Heart left ventricle (tissue), 13 donors: ENCODE results near the gene KLHL22.

ENCODE experiments used
- CTCF ChIP-seq, 12 donors: fragments of 200-600 bp; sonication (generic) in 4 of 12; IDR thresholded peaks; one replicate each; pipeline versions ENCODE4 v1.5.0 to v1.8.0; 2018 to 2022; ENCODE audit warnings: antibody characterized with exemption in 12 of 12, mild to moderate bottlenecking in 5 of 12
- POLR2A ChIP-seq, 2 donors: fragments of 450-650 bp; IDR thresholded peaks; one replicate each; pipeline ENCODE4 v1.6.1; 2017; ENCODE audit warnings: antibody characterized with exemption in 2 of 2, mild to moderate bottlenecking in 2 of 2, moderate library complexity in 2 of 2
- donor health status: ischemic (EF 13 %, LVEDD 7.1; RV severe dilation, severe dysfunction).
- donor health status: DM: no; HTN: yes; CAD: no.
- donor health status: DM: no; HTN: no; CAD: no.
- donor health status: ischemic (EF 25% LVEDD 6.9; RV normal size, moderate dysfunction).
- donor health status: ischemic (EF 25% LVEDD 5.7; RV mildly dilated, moderate dysfunction).
- donor health status: ischemic (EF 35%, LVEDD 5.7; RV mildly dilated, moderate dysfunction).
- donor health status: nonischemic (EF 11% LVEDD 7.7; RV severe dilation, severe dysfunction).
- donor health status: DM: yes; HTN: yes; CAD: no.
- donor health status: PGD.
- donor health status: ischemic (EF 29% LVEDD 5.4; RV normal size, mild dysfunction).
- donor health status: nonischemic (EF 23%, LVEDD 6.1; RV moderate dilation, normal function).

- no peak for TF ChIP-seq CTCF (IDR thresholded peaks at IDR 0.05)
- TF ChIP-seq POLR2A (IDR thresholded peaks at IDR 0.05): no peak
Measured at GRCh38 chr22:20528405-20528978, 32.9 kb upstream of the KLHL22 start.
